OCI-LY1 (cell line): Measurements from ENCODE around the gene CPT1B.
A peak's percentile ranks its signal among the peaks of the same experiment; 100 is the strongest.

Experiments
- H2AFZ ChIP-seq: fragments of 200-600 bp; sonication (generic), shearing (Covaris generic); 2 replicates; pipeline ENCODE4 v1.6.0; 2014; ENCODE audit warnings: antibody characterized with exemption, mild to moderate bottlenecking, low read length
- H3F3A ChIP-seq: fragments of 200-600 bp; sonication (generic), shearing (Covaris generic); 2 replicates; pipeline ENCODE4 v1.6.0; 2014; ENCODE audit warnings: mild to moderate bottlenecking, antibody characterized with exemption, low read length, moderate library complexity; ENCODE audit not compliant: insufficient read depth
- H3K27ac ChIP-seq: fragments of 200-600 bp; sonication (generic); 2 replicates; pipeline ENCODE4 v1.5.1; 2014; ENCODE audit warnings: low read length, mixed run types, mild to moderate bottlenecking, low read depth; ENCODE audit not compliant: poor library complexity, severe bottlenecking
- H3K27me3 ChIP-seq: fragments of 200-600 bp; sonication (generic); 2 replicates; pipeline ENCODE4 v1.6.0; 2014; ENCODE audit warnings: antibody characterized with exemption, mild to moderate bottlenecking, low read length, moderate library complexity; ENCODE audit not compliant: insufficient read depth
- H3K36me3 ChIP-seq: fragments of 200-600 bp; sonication (generic); 2 replicates; pipeline ENCODE4 v1.6.1; 2014; ENCODE audit warnings: mild to moderate bottlenecking, antibody characterized with exemption, low read length, moderate library complexity, mixed read lengths; ENCODE audit not compliant: insufficient read depth
- H3K4me1 ChIP-seq: fragments of 200-600 bp; sonication (generic); 2 replicates; pipeline ENCODE4 v1.5.1; 2014; ENCODE audit warnings: mild to moderate bottlenecking, low read length, moderate library complexity; ENCODE audit not compliant: insufficient read depth, severe bottlenecking
- H3K4me2 ChIP-seq: fragments of 200-600 bp; sonication (generic), shearing (Covaris generic); 2 replicates; pipeline ENCODE4 v1.6.1; 2014; ENCODE audit warnings: low read length
- H3K4me3 ChIP-seq: fragments of 200-600 bp; sonication (generic); 2 replicates; pipeline ENCODE4 v1.5.1; 2014; ENCODE audit warnings: low read length, low read depth, mild to moderate bottlenecking, mixed read lengths; ENCODE audit not compliant: poor library complexity, severe bottlenecking
- H3K79me2 ChIP-seq: fragments of 200-600 bp; shearing (Covaris generic); 2 replicates; pipeline ENCODE4 v1.6.1; 2016; ENCODE audit warnings: mixed run types, low read length, mixed read lengths; ENCODE audit not compliant: insufficient read depth
- H3K9ac ChIP-seq: fragments of 200-600 bp; sonication (generic), shearing (Covaris generic); 2 replicates; pipeline ENCODE4 v1.6.1; 2014; ENCODE audit warnings: mild to moderate bottlenecking, low read length, mixed read lengths
- H3K9me2 ChIP-seq: fragments of 200-600 bp; sonication (generic), shearing (Covaris generic); 2 replicates; pipeline ENCODE4 v1.6.1; 2014; ENCODE audit warnings: low read depth, mild to moderate bottlenecking, low read length, mixed read lengths
- H3K9me3 ChIP-seq: fragments of 200-600 bp; shearing (Covaris generic); 2 replicates; pipeline ENCODE4 v1.6.1; 2014; ENCODE audit warnings: low read length, mixed read lengths
- H4K20me1 ChIP-seq: fragments of 200-600 bp; sonication (generic), shearing (Covaris generic); 2 replicates; pipeline ENCODE4 v1.6.0; 2016; ENCODE audit warnings: mild to moderate bottlenecking, low read length; ENCODE audit not compliant: insufficient read depth
- CTCF ChIP-seq: fragments of 200-600 bp; sonication (generic), shearing (Covaris generic); IDR thresholded peaks from 2 replicates; pipeline ENCODE4 v1.5.1; 2017; ENCODE audit warnings: mild to moderate bottlenecking, antibody characterized with exemption, low read length, moderate library complexity, mixed read lengths
- EZH2 ChIP-seq: fragments of 200-600 bp; sonication (generic), shearing (Covaris generic); IDR thresholded peaks from 2 replicates; pipeline ENCODE4 v1.8.0; 2017; ENCODE audit warnings: borderline replicate concordance, mixed run types, mild to moderate bottlenecking, antibody characterized with exemption, low read length, moderate library complexity, mixed read lengths

CPT1B gene

GRCh38 chr22:50550395-50550794 lies 27.8 kb downstream of the CPT1B start:
- Histone ChIP-seq H3K9me3 (no peaks in the 10 kb centered on the region), H3K27me3 (peaks cover 5% of the 10 kb centered on the region; the same call in 1 of the 2 replicates), H3K4me1 (peaks cover 13% of the 10 kb centered on the region), H3K36me3 (no peaks in the 10 kb centered on the region; the same call in 1 of the 2 replicates), H3K4me2 (no peak overlapping the region), H3K9ac (no peak overlapping the region), H3F3A (no peaks in the 10 kb centered on the region), H4K20me1 (no peaks in the 10 kb centered on the region), H3K4me3 (no peak overlapping the region), H3K9me2 (no peaks in the 10 kb centered on the region), H2AFZ (no peak overlapping the region), H3K27ac (no peak overlapping the region), H3K79me2 (no peaks in the 10 kb centered on the region)
- no peak for TF ChIP-seq EZH2
- TF ChIP-seq CTCF: no peak

GRCh38 chr22:50548921-50549790 lies 29.1 kb downstream of the CPT1B start:
- no peak overlapping the region for H2AFZ ChIP-seq
- no peaks in the 10 kb centered on the region for H3K9me3 ChIP-seq
- TF ChIP-seq CTCF: no peak
- no peak for TF ChIP-seq EZH2
- peaks cover 17% of the 10 kb centered on the region for H3K4me1 ChIP-seq
- peak overlapping the region; percentile 34 for H3K4me3 ChIP-seq
- H4K20me1 ChIP-seq: no peaks in the 10 kb centered on the region
- no peaks in the 10 kb centered on the region for H3K79me2 ChIP-seq
- peak overlapping the region; percentile 47 for H3K4me2 ChIP-seq
- no peaks in the 10 kb centered on the region; the same call in 1 of the 2 replicates for H3K36me3 ChIP-seq
- H3K27ac ChIP-seq: no peak overlapping the region
- H3K9me2 ChIP-seq: no peaks in the 10 kb centered on the region
- no peaks in the 10 kb centered on the region for H3F3A ChIP-seq
- H3K27me3 ChIP-seq: peaks cover 5% of the 10 kb centered on the region; the same call in 1 of the 2 replicates
- H3K9ac ChIP-seq: no peak overlapping the region; the same call in 1 of the 2 replicates

- H2AFZ ChIP-seq: no peak overlapping the region
These were observed 29.9 kb downstream of the CPT1B start for GRCh38 chr22:50548040-50548920.

More at GRCh38 chr22:50548040-50548920, 29.9 kb downstream of the CPT1B start:
- TF ChIP-seq CTCF (peak; percentile 19; the same call in 1 of the 2 replicates), EZH2 (no peak)
- Histone ChIP-seq H3K9me3 (no peaks in the 10 kb centered on the region), H3K4me3 (peak overlapping the region; percentile 34), H4K20me1 (no peaks in the 10 kb centered on the region), H3K79me2 (no peaks in the 10 kb centered on the region), H3K27me3 (peaks cover 5% of the 10 kb centered on the region; the same call in 1 of the 2 replicates), H3F3A (no peaks in the 10 kb centered on the region), H3K4me2 (peak overlapping the region; percentile 47), H3K9ac (no peak overlapping the region; the same call in 1 of the 2 replicates), H3K9me2 (no peaks in the 10 kb centered on the region), H3K27ac (no peak overlapping the region), H3K36me3 (no peaks in the 10 kb centered on the region), H3K4me1 (peaks cover 23% of the 10 kb centered on the region)
